ENCODE results near the gene TCAIM. TPM values are rescaled to one million over a fixed set of nuclear protein-coding genes. Genes with fewer than 3 reads are reported as not detected.

Gene TCAIM
- total and polyA plus RNA-seq, 9 donors = 11.1 to 24.0 (median 21.9) TPM

DNA sequence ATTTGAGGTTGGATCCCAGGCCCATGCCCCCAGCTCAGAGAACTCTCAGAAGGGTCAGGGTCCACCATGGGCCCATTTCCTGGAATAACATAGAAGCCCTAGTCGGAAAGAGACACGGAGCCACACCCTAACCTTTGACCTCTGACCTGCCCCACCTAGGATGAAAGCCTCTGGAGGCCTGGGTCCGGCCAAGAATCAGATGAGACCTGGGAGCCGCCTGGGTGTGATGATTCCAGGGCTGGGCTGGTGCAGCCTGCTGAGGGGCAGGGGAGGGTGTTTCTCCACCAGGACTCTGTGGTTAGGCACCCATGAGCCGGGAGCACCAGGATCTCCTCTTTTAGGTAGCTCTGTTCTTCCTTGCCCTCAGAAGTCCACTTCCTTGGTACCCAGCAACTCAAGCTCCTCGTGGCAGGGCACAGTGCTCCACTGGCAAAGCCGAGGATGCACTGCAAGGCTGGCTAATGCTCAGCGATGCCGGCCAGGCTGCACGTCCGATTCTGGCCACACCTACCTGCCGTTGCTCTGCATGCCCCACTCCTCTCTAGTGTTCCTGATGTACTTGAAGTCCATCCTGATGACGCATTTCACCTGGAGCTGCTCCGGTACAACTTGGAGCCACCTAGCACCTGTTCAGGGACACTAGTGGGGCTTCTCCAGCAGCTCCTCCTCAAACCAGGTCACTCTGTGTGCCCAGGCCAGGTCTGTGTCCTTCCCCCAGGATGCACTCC lies 81.5 kb downstream of the TCAIM start:
- TF ChIP-seq, protein P1, sequence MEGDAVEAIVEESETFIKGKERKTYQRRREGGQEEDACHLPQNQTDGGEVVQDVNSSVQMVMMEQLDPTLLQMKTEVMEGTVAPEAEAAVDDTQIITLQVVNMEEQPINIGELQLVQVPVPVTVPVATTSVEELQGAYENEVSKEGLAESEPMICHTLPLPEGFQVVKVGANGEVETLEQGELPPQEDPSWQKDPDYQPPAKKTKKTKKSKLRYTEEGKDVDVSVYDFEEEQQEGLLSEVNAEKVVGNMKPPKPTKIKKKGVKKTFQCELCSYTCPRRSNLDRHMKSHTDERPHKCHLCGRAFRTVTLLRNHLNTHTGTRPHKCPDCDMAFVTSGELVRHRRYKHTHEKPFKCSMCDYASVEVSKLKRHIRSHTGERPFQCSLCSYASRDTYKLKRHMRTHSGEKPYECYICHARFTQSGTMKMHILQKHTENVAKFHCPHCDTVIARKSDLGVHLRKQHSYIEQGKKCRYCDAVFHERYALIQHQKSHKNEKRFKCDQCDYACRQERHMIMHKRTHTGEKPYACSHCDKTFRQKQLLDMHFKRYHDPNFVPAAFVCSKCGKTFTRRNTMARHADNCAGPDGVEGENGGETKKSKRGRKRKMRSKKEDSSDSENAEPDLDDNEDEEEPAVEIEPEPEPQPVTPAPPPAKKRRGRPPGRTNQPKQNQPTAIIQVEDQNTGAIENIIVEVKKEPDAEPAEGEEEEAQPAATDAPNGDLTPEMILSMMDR (IDR thresholded peaks at IDR 0.05) = no peak
- no peak for TF ChIP-seq EP300 (IDR thresholded peaks at IDR 0.05)
- H3K4me1 ChIP-seq (ENCODE audit: insufficient read depth) = no peaks in the 10 kb centered on the region
- H3K4me3 ChIP-seq = no peak overlapping the region
- H3K36me3 ChIP-seq = no peaks in the 10 kb centered on the region
- H3K9me3 ChIP-seq = no peaks in the 10 kb centered on the region
- no peaks in the 10 kb centered on the region for H3K27me3 ChIP-seq
- intact Hi-C loops (cut with DNase I) = no loop called here
- H3K27ac ChIP-seq = no peak overlapping the region
- no peak for DNase-seq
- WGBS, 3 donors = 80 to 84% (median 80%) methylated on average over 14 of the region's 14 CpGs

GRCh38 chr3:44420676-44421075 lies 82.1 kb downstream of the TCAIM start:
- TF ChIP-seq, protein P1 (IDR thresholded peaks at IDR 0.05) = no peak
- TF ChIP-seq EP300 (IDR thresholded peaks at IDR 0.05) = no peak
- no peak for TF ChIP-seq POLR2A (IDR thresholded peaks at IDR 0.05)
- 89 to 93% (median 92%) methylated on average over 1 of the region's 1 CpG for WGBS, 3 donors
- intact Hi-C loops (cut with DNase I) = no loop called here
- Histone ChIP-seq H3K27me3 (no peaks in the 10 kb centered on the region), H3K4me1 (ENCODE audit: insufficient read depth) (no peaks in the 10 kb centered on the region), H3K27ac (no peak overlapping the region), H3K36me3 (no peaks in the 10 kb centered on the region), H3K9me3 (no peaks in the 10 kb centered on the region), H3K4me3 (no peak overlapping the region)
- DNase-seq = no peak

DNA sequence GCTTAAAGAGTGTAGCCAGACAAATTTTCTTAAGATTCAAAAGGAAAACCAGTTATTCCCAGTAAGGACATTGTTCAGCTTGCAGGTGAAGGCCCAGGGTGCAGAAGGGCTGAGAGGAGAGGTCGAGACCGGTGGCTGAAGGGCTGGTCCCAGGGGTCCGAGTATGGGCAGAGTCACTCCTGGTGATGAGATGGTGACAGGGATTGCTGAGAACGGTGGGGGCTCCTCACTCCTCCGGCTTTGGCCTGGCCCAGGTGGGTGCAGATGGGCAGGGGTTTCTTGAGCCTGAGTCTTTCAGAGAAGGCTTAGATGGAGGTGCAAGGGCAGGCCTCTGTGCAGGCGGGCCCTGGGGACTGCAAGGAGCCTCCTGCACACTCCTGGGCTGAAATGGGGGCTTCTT lies 82.7 kb downstream of the TCAIM start:
- no peak for TF ChIP-seq EP300 (IDR thresholded peaks at IDR 0.05)
- TF ChIP-seq POLR2A (IDR thresholded peaks at IDR 0.05) = no peak
- TF ChIP-seq, protein P1 (IDR thresholded peaks at IDR 0.05) = no peak
- no peak overlapping the region for H3K4me3 ChIP-seq
- H3K4me1 ChIP-seq (ENCODE audit: insufficient read depth) = no peaks in the 10 kb centered on the region
- intact Hi-C loops (cut with DNase I) = no loop called here
- H3K36me3 ChIP-seq = no peaks in the 10 kb centered on the region
- WGBS, 3 donors = 83 to 90% (median 85%) methylated on average over 6 of the region's 6 CpGs
- no peak overlapping the region for H3K27ac ChIP-seq
- DNase-seq = no peak
- no peaks in the 10 kb centered on the region for H3K9me3 ChIP-seq
- no peaks in the 10 kb centered on the region for H3K27me3 ChIP-seq

DNA sequence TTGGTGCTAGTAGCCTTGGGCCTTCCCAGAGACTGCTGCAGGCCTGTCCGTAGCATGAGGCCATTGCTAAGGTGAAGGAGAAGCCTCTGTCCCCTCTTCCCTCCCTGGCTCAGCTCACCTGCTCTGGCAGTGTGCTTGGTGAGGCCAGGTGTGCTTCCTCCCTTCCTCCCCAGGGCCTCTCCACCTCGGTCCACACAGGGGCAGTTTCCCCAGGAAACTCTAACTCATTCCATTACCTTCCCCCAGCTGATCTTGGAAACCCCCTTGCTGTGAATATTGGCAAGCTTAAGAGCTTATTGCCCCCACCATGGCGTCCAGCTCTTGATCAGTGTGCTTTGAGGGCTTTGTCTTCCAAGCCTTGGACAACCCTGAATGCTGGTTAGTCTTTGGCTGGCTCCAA lies 86.2 kb downstream of the TCAIM start:
- TF ChIP-seq, protein P1 (IDR thresholded peaks at IDR 0.05) = no peak
- TF ChIP-seq EP300 (IDR thresholded peaks at IDR 0.05) (no peak), POLR2A (IDR thresholded peaks at IDR 0.05) (no peak)
- Histone ChIP-seq H3K27ac (no peak overlapping the region), H3K4me3 (no peak overlapping the region), H3K36me3 (no peaks in the 10 kb centered on the region), H3K9me3 (no peaks in the 10 kb centered on the region), H3K4me1 (ENCODE audit: insufficient read depth) (no peaks in the 10 kb centered on the region), H3K27me3 (no peaks in the 10 kb centered on the region)
- DNase-seq = no peak
- WGBS, 3 donors = 70 to 78% (median 74%) methylated on average over 3 of the region's 3 CpGs
- intact Hi-C loops (cut with DNase I) = no loop called here
